SK-N-SH (cell line): ENCODE data around the gene PTPRB. TPM values are rescaled to one million over a fixed set of nuclear protein-coding genes. Genes with fewer than 3 reads are reported as not detected.

ENCODE experiments used
- CTCF ChIA-PET: fragments of 300-600, 350-600 bp; formaldehyde crosslinking; extraction: SDS; loops from one replicate; lab custom pipeline; 2021; lab: Yijun Ruan, JAX
- POLR2A ChIA-PET: fragments of 350-600 bp; sonication (Branson Sonifier 250); formaldehyde crosslinking; extraction: SDS; loops from one replicate; lab custom pipeline; 2020; ENCODE audit warnings: antibody characterized with exemption, inconsistent platforms; lab: Yijun Ruan, JAX
- DNase-seq: peaks from one replicate; pipeline ENCODE4 v3.0.0; 2012
- H2AFZ ChIP-seq: fragments of 200-600 bp; sonication (generic); 2 replicates; pipeline ENCODE4 v1.8.1; 2016; ENCODE audit warnings: antibody characterized with exemption, mild to moderate bottlenecking, low read depth
- H3F3A ChIP-seq: fragments of 200-600 bp; sonication (generic); replicated peaks from 2 replicates; pipeline ENCODE3; 2016; ENCODE audit warnings: antibody characterized with exemption, mild to moderate bottlenecking; ENCODE audit not compliant: insufficient read depth
- H3K27ac ChIP-seq, 2 experiments: fragments of 200-500 bp in 1 of 2; fragments of 200-600 bp in 1 of 2; sonication (Bioruptor generic) in 1 of 2; sonication (generic), shearing (Covaris generic) in 1 of 2; 2 replicates each; pipeline versions ENCODE4 v1.5.1 to v1.6.1; 2014 to 2016; ENCODE audit warnings: low read depth in 2 of 2, inconsistent platforms in 1 of 2, low read length in 1 of 2, mild to moderate bottlenecking in 1 of 2, mixed read lengths in 1 of 2
- H3K27me3 ChIP-seq: fragments of 200-600 bp; sonication (generic), shearing (Covaris generic); 2 replicates; pipeline ENCODE4 v1.6.1; 2016; ENCODE audit warnings: mixed run types; ENCODE audit not compliant: insufficient read depth
- H3K36me3 ChIP-seq, 2 experiments: fragments of 200-500 bp in 1 of 2; fragments of 200-600 bp in 1 of 2; sonication (Bioruptor generic) in 1 of 2; sonication (generic) in 1 of 2; replicated peaks in 1 of 2; 2 replicates each; pipeline versions ENCODE3 to v1.5.1; 2014 to 2016; ENCODE audit warnings: low read length in 1 of 2, mild to moderate bottlenecking in 1 of 2; ENCODE audit not compliant: insufficient read depth in 2 of 2, control insufficient read depth in 1 of 2
- H3K4me1 ChIP-seq, 2 experiments: fragments of 200-500 bp in 1 of 2; fragments of 200-600 bp in 1 of 2; sonication (Bioruptor generic) in 1 of 2; sonication (generic), shearing (Covaris generic) in 1 of 2; 2 replicates each; pipeline versions ENCODE4 v1.5.1 to v1.6.1; 2014 to 2016; ENCODE audit warnings: low read depth in 1 of 2, low read length in 1 of 2, mixed run types in 1 of 2; ENCODE audit not compliant: insufficient read depth in 2 of 2, control insufficient read depth in 1 of 2
- H3K4me2 ChIP-seq: fragments of 200-600 bp; sonication (generic), shearing (Covaris generic); 2 replicates; pipeline ENCODE4 v1.6.1; 2017; ENCODE audit warnings: mixed run types
- H3K4me3 ChIP-seq, 2 experiments: fragments of 200-500 bp in 1 of 2; fragments of 200-600 bp in 1 of 2; sonication (Bioruptor generic) in 1 of 2; sonication (generic), shearing (Covaris generic) in 1 of 2; 2 replicates each; pipeline versions ENCODE4 v1.5.1 to v1.8.1; 2014 to 2016; ENCODE audit warnings: low read depth in 2 of 2, inconsistent platforms in 1 of 2, low read length in 1 of 2, mild to moderate bottlenecking in 1 of 2, mixed read lengths in 1 of 2, moderate library complexity in 1 of 2
- H3K79me2 ChIP-seq: fragments of 200-600 bp; sonication (generic); 2 replicates; pipeline ENCODE4 v1.8.1; 2017; ENCODE audit warnings: mild to moderate bottlenecking; ENCODE audit not compliant: insufficient read depth
- H3K9ac ChIP-seq: fragments of 200-600 bp; sonication (generic); 2 replicates; pipeline ENCODE4 v1.6.1; 2017; ENCODE audit warnings: mixed run types
- H3K9me2 ChIP-seq: fragments of 200-600 bp; sonication (generic); 2 replicates; pipeline ENCODE4 v1.6.1; 2017; ENCODE audit warnings: mixed run types
- H3K9me3 ChIP-seq: fragments of 200-600 bp; sonication (generic); 2 replicates; pipeline ENCODE4 v1.6.1; 2017; ENCODE audit warnings: mixed run types, mild to moderate bottlenecking, moderate library complexity
- H4K20me1 ChIP-seq: fragments of 200-600 bp; sonication (generic); 2 replicates; pipeline ENCODE4 v1.6.1; 2017; ENCODE audit warnings: mild to moderate bottlenecking, mixed run types; ENCODE audit not compliant: insufficient read depth
- CHD2 ChIP-seq: fragments of 150-350 bp; IDR thresholded peaks from 2 replicates; pipeline ENCODE4 v1.6.1; 2018; ENCODE audit warnings: low read length; ENCODE audit not compliant: partially characterized antibody
- ELF1 ChIP-seq: IDR thresholded peaks from 2 replicates; pipeline ENCODE4 v1.4.0; 2012
- EZH2phosphoT487 ChIP-seq: fragments of 200-600 bp; sonication (generic); IDR thresholded peaks from 2 replicates; pipeline ENCODE4 v1.6.1; 2017; ENCODE audit warnings: low read depth, mixed run types, mild to moderate bottlenecking, antibody characterized with exemption, moderate library complexity, borderline replicate concordance
- FOSL2 ChIP-seq: IDR thresholded peaks from 2 replicates; pipeline ENCODE4 v1.4.0; 2012; ENCODE audit warnings: low read depth, mild to moderate bottlenecking, moderate library complexity, borderline replicate concordance
- MXI1 ChIP-seq: IDR thresholded peaks from 2 replicates; pipeline ENCODE4 v1.6.1; 2012; ENCODE audit warnings: mild to moderate bottlenecking, low read depth, low read length, improper control_type of control experiment
- NFIC ChIP-seq: IDR thresholded peaks from 2 replicates; pipeline ENCODE4 v1.4.0; 2012; ENCODE audit warnings: borderline replicate concordance
- NRF1 ChIP-seq: IDR thresholded peaks from 2 replicates; pipeline ENCODE4 v1.6.1; 2012; ENCODE audit warnings: low read depth, mild to moderate bottlenecking, low read length
- SIN3A ChIP-seq: IDR thresholded peaks from 2 replicates; pipeline ENCODE4 v1.6.1; 2012; ENCODE audit warnings: low read depth, mild to moderate bottlenecking, low read length, moderate library complexity, borderline replicate concordance
- SMC3 ChIP-seq: IDR thresholded peaks from 2 replicates; pipeline ENCODE4 v1.6.1; 2012; ENCODE audit warnings: low read depth, low read length, improper control_type of control experiment
- TAF1 ChIP-seq: IDR thresholded peaks from 2 replicates; pipeline ENCODE4 v1.6.1; 2012; ENCODE audit warnings: low read depth, mild to moderate bottlenecking, low read length, moderate library complexity, borderline replicate concordance
- WGBS: methylation state at CpG from one replicate; pipeline ENCODE4 v1.1.6; 2017; ENCODE audit warnings: low lambda C conversion rate; 5-methylcytosine and 5-hydroxymethylcytosine counted together
- polyA plus RNA-seq, 3 experiments: library from polyadenylated mRNA; depleted of rRNA; stranded (reverse); fragments of >200 nt; gene quantifications; 2 replicates each; pipeline ENCODE4 v1.2.3, GENCODE V29; 2012
- TF ChIP-seq, protein P1 (sequence below): IDR thresholded peaks from 2 replicates; pipeline ENCODE4 v1.6.1; 2012; ENCODE audit warnings: mild to moderate bottlenecking, low read depth, low read length, moderate library complexity
- TF ChIP-seq, protein P2 (sequence below): fragments of 150-350 bp; IDR thresholded peaks from 2 replicates; pipeline ENCODE4 v1.6.1; 2017; ENCODE audit warnings: antibody characterized with exemption, low read length, low read depth, borderline replicate concordance
- TF ChIP-seq, protein P3 (sequence below): fragments of 200-600 bp; sonication (generic); IDR thresholded peaks from 2 replicates; pipeline ENCODE4 v1.6.1; 2017; ENCODE audit warnings: antibody characterized with exemption, mild to moderate bottlenecking, moderate library complexity
- TF ChIP-seq, protein P4 (sequence below): IDR thresholded peaks from 2 replicates; pipeline ENCODE4 v1.4.0; 2012; ENCODE audit warnings: low read depth

PTPRB gene
- polyA plus RNA-seq, 1 of the 3 experiments (the other 2 are of a cell fraction): 1.1 TPM

DNA sequence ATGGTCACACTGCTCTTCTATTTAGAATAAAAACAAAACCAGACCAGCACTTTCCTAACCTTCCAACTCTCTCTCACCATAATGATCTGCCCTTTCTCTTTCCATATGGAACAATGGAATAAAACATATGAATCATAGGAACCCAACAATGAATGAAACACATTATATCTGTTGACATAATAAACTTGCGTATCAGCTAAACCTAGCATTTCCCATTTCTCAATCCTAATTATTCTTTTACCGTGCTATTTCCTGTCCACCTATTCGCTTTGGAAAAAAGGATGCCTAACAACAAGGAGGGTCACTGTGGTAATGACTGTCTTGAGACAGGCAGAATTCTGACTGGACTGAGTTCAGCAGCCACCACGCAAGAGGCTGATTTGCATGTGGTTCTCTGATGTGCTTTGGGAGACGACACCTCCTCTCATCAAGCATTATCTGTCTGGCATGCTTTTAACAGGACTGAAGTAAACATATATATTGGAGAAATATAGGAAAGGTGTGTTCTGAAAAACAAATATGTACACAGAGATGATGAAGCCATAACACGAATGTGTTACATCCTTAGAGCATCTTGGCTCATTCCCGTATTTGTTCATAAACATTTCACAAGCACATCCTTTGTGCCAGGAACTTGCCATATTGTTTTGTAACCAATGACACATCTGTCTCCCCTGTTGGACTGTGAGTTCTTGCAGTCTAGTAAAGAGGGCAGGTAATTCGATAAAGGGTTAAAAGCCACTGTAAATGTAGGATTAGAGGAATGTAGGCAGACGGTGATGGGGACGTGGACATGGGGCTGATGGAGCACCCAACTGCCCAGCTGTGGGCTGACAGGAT, 87.7 kb downstream of the PTPRB start:
- Histone ChIP-seq H3F3A (no peaks in the 10 kb centered on the region), H3K27ac (no peak overlapping the region), H3K9ac (no peak overlapping the region), H2AFZ (no peak overlapping the region), H3K9me3 (no peaks in the 10 kb centered on the region), H3K4me3 (no peak overlapping the region), H3K27me3 (no peaks in the 10 kb centered on the region), H3K4me2 (no peak overlapping the region), H4K20me1 (no peaks in the 10 kb centered on the region), H3K36me3 (no peaks in the 10 kb centered on the region), H3K79me2 (no peaks in the 10 kb centered on the region), H3K4me1 (peaks cover 0 to 3% of the 10 kb centered on the region in 2 experiments; a peak in 2 of 4 replicates), H3K9me2 (no peaks in the 10 kb centered on the region)
- no peak for DNase-seq
- ChIA-PET CTCF (interaction anchor here (1.3 kb wide), 1 partner anchor 10 kb away, joined by 4 read pairs; no protein-coding TSS in a partner anchor), POLR2A (no interaction called here)
- TF ChIP-seq, protein P1, sequence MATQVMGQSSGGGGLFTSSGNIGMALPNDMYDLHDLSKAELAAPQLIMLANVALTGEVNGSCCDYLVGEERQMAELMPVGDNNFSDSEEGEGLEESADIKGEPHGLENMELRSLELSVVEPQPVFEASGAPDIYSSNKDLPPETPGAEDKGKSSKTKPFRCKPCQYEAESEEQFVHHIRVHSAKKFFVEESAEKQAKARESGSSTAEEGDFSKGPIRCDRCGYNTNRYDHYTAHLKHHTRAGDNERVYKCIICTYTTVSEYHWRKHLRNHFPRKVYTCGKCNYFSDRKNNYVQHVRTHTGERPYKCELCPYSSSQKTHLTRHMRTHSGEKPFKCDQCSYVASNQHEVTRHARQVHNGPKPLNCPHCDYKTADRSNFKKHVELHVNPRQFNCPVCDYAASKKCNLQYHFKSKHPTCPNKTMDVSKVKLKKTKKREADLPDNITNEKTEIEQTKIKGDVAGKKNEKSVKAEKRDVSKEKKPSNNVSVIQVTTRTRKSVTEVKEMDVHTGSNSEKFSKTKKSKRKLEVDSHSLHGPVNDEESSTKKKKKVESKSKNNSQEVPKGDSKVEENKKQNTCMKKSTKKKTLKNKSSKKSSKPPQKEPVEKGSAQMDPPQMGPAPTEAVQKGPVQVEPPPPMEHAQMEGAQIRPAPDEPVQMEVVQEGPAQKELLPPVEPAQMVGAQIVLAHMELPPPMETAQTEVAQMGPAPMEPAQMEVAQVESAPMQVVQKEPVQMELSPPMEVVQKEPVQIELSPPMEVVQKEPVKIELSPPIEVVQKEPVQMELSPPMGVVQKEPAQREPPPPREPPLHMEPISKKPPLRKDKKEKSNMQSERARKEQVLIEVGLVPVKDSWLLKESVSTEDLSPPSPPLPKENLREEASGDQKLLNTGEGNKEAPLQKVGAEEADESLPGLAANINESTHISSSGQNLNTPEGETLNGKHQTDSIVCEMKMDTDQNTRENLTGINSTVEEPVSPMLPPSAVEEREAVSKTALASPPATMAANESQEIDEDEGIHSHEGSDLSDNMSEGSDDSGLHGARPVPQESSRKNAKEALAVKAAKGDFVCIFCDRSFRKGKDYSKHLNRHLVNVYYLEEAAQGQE: no peak
- TF ChIP-seq, protein P2, sequence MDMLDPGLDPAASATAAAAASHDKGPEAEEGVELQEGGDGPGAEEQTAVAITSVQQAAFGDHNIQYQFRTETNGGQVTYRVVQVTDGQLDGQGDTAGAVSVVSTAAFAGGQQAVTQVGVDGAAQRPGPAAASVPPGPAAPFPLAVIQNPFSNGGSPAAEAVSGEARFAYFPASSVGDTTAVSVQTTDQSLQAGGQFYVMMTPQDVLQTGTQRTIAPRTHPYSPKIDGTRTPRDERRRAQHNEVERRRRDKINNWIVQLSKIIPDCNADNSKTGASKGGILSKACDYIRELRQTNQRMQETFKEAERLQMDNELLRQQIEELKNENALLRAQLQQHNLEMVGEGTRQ: no peak
- TF ChIP-seq TAF1 (no peak), SIN3A (no peak), CHD2 (no peak), MXI1 (no peak), NFIC (no peak), FOSL2 (no peak), EZH2phosphoT487 (no peak), SMC3 (no peak), NRF1 (no peak), ELF1 (no peak)
- TF ChIP-seq, protein P3, sequence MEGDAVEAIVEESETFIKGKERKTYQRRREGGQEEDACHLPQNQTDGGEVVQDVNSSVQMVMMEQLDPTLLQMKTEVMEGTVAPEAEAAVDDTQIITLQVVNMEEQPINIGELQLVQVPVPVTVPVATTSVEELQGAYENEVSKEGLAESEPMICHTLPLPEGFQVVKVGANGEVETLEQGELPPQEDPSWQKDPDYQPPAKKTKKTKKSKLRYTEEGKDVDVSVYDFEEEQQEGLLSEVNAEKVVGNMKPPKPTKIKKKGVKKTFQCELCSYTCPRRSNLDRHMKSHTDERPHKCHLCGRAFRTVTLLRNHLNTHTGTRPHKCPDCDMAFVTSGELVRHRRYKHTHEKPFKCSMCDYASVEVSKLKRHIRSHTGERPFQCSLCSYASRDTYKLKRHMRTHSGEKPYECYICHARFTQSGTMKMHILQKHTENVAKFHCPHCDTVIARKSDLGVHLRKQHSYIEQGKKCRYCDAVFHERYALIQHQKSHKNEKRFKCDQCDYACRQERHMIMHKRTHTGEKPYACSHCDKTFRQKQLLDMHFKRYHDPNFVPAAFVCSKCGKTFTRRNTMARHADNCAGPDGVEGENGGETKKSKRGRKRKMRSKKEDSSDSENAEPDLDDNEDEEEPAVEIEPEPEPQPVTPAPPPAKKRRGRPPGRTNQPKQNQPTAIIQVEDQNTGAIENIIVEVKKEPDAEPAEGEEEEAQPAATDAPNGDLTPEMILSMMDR: no peak
- TF ChIP-seq, protein P4, sequence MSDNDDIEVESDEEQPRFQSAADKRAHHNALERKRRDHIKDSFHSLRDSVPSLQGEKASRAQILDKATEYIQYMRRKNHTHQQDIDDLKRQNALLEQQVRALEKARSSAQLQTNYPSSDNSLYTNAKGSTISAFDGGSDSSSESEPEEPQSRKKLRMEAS: no peak
- 76% methylated on average over 10 of the region's 10 CpGs for WGBS
